Measurements from ENCODE around the gene WDR18. TPM values are rescaled to one million over a fixed set of nuclear protein-coding genes. Genes with fewer than 3 reads are reported as not detected.

WDR18 gene
- total RNA-seq, 1 experiment from 2014 or later, result 94.7 TPM

DNA sequence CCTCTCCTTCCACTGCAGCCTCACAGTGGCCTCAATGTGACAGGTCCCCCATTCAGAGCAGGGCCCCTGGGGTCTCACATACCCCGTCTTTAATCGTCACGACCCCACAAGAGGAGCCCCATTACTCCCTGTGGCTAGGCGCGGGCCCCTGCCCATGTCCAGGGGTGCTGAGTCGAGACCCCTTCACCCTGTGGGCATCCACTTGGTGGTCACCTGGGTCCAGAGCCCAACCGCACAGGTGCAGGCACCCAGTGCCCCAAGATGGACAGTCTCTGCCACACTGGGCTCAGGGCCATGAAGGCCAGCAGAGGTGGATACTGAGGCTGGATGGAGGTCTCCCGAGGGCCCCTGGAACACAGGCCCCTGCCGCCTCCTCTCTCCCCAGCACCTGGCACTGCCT lies 33.8 kb downstream of the WDR18 start:
- Histone ChIP-seq H4K20me1 (ENCODE audit: control insufficient read depth, insufficient read depth, insufficient read length) (no peaks in the 10 kb centered on the region), H2AFZ (ENCODE audit: low read length) (no peak overlapping the region), H3K27ac (ENCODE audit: insufficient read length, low read depth, low read length) (no peak overlapping the region)

More for the DNA sequence above, 33.8 kb downstream of the WDR18 start:
- Histone ChIP-seq H2BK5ac (ENCODE audit: insufficient read length, low read length) (no peak overlapping the region), H4K5ac (ENCODE audit: insufficient read length, low read depth, low read length) (no peak overlapping the region), H3K9ac (ENCODE audit: extremely low read depth, insufficient read length, low read length) (no peak overlapping the region), H2BK15ac (ENCODE audit: low read depth, low read length) (no peak overlapping the region), H4K8ac (replicated peaks; ENCODE audit: insufficient read length, low read depth, low read length) (no peak overlapping the region), H4K91ac (ENCODE audit: insufficient read length, low read depth, low read length) (no peak overlapping the region), H2AK5ac (ENCODE audit: insufficient read length, low read length) (no peak overlapping the region), H3K4me1 (ENCODE audit: insufficient read depth, low read length) (no peaks in the 10 kb centered on the region; the same call in 1 of the 2 replicates), H3K23ac (ENCODE audit: insufficient read length, low read depth, low read length) (no peak overlapping the region), H3K4ac (ENCODE audit: low read depth, low read length) (no peak overlapping the region), H3K9me3 (ENCODE audit: control insufficient read depth, low read depth, low read length) (no peaks in the 10 kb centered on the region), H3K27me3 (ENCODE audit: insufficient read depth, low read length) (no peaks in the 10 kb centered on the region), H3K79me1 (ENCODE audit: insufficient read depth, low read depth, low read length, poor library complexity, severe bottlenecking) (peaks cover 7% of the 10 kb centered on the region), H2BK120ac (ENCODE audit: low read depth, low read length, poor library complexity, severe bottlenecking) (no peak overlapping the region), H3K4me2 (ENCODE audit: insufficient read depth, insufficient read length, low read length) (no peak overlapping the region), H2BK12ac (ENCODE audit: insufficient read length, low read depth, low read length) (no peak overlapping the region), H3T11ph (ENCODE audit: low read length) (no peak overlapping the region), H3K14ac (ENCODE audit: insufficient read depth, low read length) (no peak overlapping the region), H2BK20ac (ENCODE audit: low read depth, low read length, poor library complexity, severe bottlenecking) (no peak overlapping the region), H3K23me2 (ENCODE audit: insufficient read length, low read depth, low read length, poor library complexity, severe bottlenecking) (peaks cover 10% of the 10 kb centered on the region), H3K79me2 (ENCODE audit: insufficient read depth, low read length) (peaks cover 45% of the 10 kb centered on the region; the same call in 1 of the 2 replicates), H3K56ac (ENCODE audit: insufficient read length, low read depth, low read length) (no peak overlapping the region), H3K18ac (ENCODE audit: insufficient read length, low read depth, low read length) (no peak overlapping the region)
- H3K36me3 Mint-ChIP-seq (ENCODE audit: insufficient read depth in 1 of 3, low read depth in 3 of 3), result peaks cover 2 to 10% (median 4%) of the 10 kb centered on the region in 3 experiments; a peak in 5 of 7 replicates
- no peak overlapping the region for H3K4me3 Mint-ChIP-seq
- no peak for DNase-seq
- peaks cover 17 to 35% of the 10 kb centered on the region in 2 experiments for H3K4me1 Mint-ChIP-seq
- peak overlapping the region in 1 of 3 experiments; percentile 59; a peak in 1 of 7 replicates for H3K27ac Mint-ChIP-seq
- no peaks in the 10 kb centered on the region; a peak in 1 of 5 replicates for H3K9me3 Mint-ChIP-seq
- TF ChIP-seq, protein P1, sequence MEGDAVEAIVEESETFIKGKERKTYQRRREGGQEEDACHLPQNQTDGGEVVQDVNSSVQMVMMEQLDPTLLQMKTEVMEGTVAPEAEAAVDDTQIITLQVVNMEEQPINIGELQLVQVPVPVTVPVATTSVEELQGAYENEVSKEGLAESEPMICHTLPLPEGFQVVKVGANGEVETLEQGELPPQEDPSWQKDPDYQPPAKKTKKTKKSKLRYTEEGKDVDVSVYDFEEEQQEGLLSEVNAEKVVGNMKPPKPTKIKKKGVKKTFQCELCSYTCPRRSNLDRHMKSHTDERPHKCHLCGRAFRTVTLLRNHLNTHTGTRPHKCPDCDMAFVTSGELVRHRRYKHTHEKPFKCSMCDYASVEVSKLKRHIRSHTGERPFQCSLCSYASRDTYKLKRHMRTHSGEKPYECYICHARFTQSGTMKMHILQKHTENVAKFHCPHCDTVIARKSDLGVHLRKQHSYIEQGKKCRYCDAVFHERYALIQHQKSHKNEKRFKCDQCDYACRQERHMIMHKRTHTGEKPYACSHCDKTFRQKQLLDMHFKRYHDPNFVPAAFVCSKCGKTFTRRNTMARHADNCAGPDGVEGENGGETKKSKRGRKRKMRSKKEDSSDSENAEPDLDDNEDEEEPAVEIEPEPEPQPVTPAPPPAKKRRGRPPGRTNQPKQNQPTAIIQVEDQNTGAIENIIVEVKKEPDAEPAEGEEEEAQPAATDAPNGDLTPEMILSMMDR (conservative IDR thresholded peaks at IDR 0.05), result no peak
- H3K27me3 Mint-ChIP-seq (ENCODE audit: low read depth), result no peaks in the 10 kb centered on the region; the same call in 1 of the 2 replicates
- WGBS (ENCODE audit: extremely low coverage, insufficient read length, low lambda C conversion rate), result no CpG with 5 or more reads among the region's 9 CpGs

All from H9 (cell line).